HG03460 (cell line): Measurements from ENCODE around the gene NEMF.
"Not testable (repeated sequence)": the region's sequence is repeated elsewhere in the genome, so short reads cannot be mapped to it uniquely, and the experiment has no call there.

ENCODE experiments used
- ATAC-seq: cut with Tn5 transposase; IDR thresholded peaks from one replicate; pipeline ENCODE4 v1.9.1; 2021; ENCODE audit not compliant: unreplicated experiment

NEMF gene

GRCh38 chr14:49761839-49762551 lies 90.6 kb downstream of the NEMF start:
- no peak for ATAC-seq

- ATAC-seq: no peak
Observed at GRCh38 chr14:49755378-49755777, 97.2 kb downstream of the NEMF start.

- no peak for ATAC-seq
Observed at GRCh38 chr14:49754570-49755097, 98.0 kb downstream of the NEMF start.

GRCh38 chr14:49746476-49746875 lies 106.1 kb downstream of the NEMF start:
- not testable (repeated sequence) for ATAC-seq

GRCh38 chr14:49745191-49745590 lies 107.4 kb downstream of the NEMF start:
- no peak for ATAC-seq

GRCh38 chr14:49735669-49736068 lies 116.9 kb downstream of the NEMF start:
- ATAC-seq: not testable (repeated sequence)

GRCh38 chr14:49733836-49734235 lies 118.8 kb downstream of the NEMF start:
- no peak for ATAC-seq

- ATAC-seq: no peak
Observed at GRCh38 chr14:49732896-49733295, 119.7 kb downstream of the NEMF start.
